HPDE6-E6E7 (cell line): Measurements from ENCODE around the gene TDRD12.

ENCODE experiments used
- DNase-seq: peaks from one replicate; pipeline ENCODE4 v3.0.0; 2011; ENCODE audit warnings: missing footprints; ENCODE audit errors: extremely low spot score

The TDRD12 gene

GRCh38 chr19:32719611-32720059 is at the start of gene TDRD12:
TDRD12 (plus strand) TSS chr19:32719767; CDS start chr19:32720073, 306 bp downstream.
- DNase-seq = no peak

GRCh38 chr19:32671883-32672593 is 47.5 kb upstream of the TDRD12 start:
- no peak for DNase-seq

GRCh38 chr19:32672841-32673240 is 46.7 kb upstream of the TDRD12 start:
- DNase-seq = no peak

GRCh38 chr19:32673573-32673972 is 46.0 kb upstream of the TDRD12 start:
- DNase-seq = no peak

GRCh38 chr19:32674153-32674930 is 45.2 kb upstream of the TDRD12 start:
- no peak for DNase-seq

GRCh38 chr19:32674931-32675719 is 44.4 kb upstream of the TDRD12 start, which contains the start of gene ANKRD27:
ANKRD27 (minus strand) TSS chr19:32675180; CDS start chr19:32659015, 16,165 bp downstream.
- DNase-seq = peak; percentile 95

- no peak for DNase-seq
Measured at GRCh38 chr19:32675720-32676185, 43.8 kb upstream of the TDRD12 start, which contains the start of gene RGS9BP. RGS9BP (plus strand) TSS chr19:32675848; CDS start chr19:32676264, 416 bp downstream.

GRCh38 chr19:32676186-32676894 is 43.2 kb upstream of the TDRD12 start:
- DNase-seq = no peak

- DNase-seq = no peak
Measured at GRCh38 chr19:32676895-32677359, 42.6 kb upstream of the TDRD12 start.

GRCh38 chr19:32677657-32678056 is 41.9 kb upstream of the TDRD12 start:
- DNase-seq = no peak

GRCh38 chr19:32680986-32681385 is 38.6 kb upstream of the TDRD12 start:
- no peak for DNase-seq

- DNase-seq = no peak
Measured at GRCh38 chr19:32682317-32682716, 37.2 kb upstream of the TDRD12 start.

GRCh38 chr19:32686847-32687475 is 32.6 kb upstream of the TDRD12 start:
- DNase-seq = no peak

- DNase-seq = no peak
Measured at GRCh38 chr19:32687681-32688080, 31.9 kb upstream of the TDRD12 start.

GRCh38 chr19:32688311-32688710 is 31.3 kb upstream of the TDRD12 start:
- DNase-seq = no peak

- peak; percentile 80 for DNase-seq
Measured at GRCh38 chr19:32691291-32691951, 28.1 kb upstream of the TDRD12 start, which contains the start of gene NUDT19. NUDT19 (plus strand) TSS chr19:32691821; CDS start chr19:32691961, 140 bp downstream.

- no peak for DNase-seq
Measured at GRCh38 chr19:32691952-32692726, 27.4 kb upstream of the TDRD12 start.

- no peak for DNase-seq
Measured at GRCh38 chr19:32692727-32693061, 26.9 kb upstream of the TDRD12 start.
